NCI-H146 treated with DMSO at 0.1 percent for 48 hours (cell line): ENCODE results near the gene RBM34.

Experiments
- DNase-seq: peaks from one replicate; lab custom pipeline; 2025; ENCODE audit not compliant: unreplicated experiment; lab: John Stamatoyannopoulos, UW

The RBM34 gene

DNA sequence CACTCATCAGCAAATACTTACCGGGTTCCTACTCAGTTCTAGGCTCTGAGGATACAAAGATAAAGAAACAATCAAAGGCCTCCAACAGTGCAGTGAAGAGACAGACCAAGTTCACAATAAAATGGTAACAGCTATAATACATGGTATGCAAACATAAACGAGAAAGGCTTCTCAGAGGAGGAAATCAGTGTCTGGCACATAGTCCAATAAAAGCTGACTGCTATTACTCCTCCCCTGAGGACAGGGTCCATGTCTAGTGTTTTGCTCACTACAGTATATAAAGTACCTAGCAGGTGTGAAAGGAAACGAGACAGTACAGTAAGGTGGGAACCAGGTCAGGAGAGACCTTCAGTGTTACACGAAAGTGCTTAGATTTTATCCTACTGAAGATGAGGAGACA is 4.3 kb downstream of the RBM34 start:
- no peak for DNase-seq

DNA sequence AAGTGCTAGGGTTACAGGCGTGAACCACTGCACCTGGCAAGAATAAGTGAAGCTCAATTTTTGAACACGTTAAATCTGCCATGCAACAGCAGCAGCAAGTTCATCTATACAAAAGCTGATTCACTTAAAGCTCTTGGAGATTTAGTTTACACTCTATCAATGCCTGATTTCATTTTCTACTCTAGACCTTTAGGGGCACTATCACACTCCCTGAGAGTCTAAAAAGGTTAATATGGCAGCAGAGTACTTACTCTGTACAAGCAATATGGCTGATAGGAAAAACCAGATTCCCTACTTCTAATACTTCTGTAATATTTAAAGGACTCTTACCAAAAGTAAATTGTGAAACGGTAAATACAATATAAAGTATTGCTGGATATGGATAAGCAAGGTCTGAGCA is 4.8 kb downstream of the RBM34 start:
- no peak for DNase-seq

- no peak for DNase-seq
Measured at GRCh38 chr1:235152235-235152634, 8.8 kb downstream of the RBM34 start.

DNA sequence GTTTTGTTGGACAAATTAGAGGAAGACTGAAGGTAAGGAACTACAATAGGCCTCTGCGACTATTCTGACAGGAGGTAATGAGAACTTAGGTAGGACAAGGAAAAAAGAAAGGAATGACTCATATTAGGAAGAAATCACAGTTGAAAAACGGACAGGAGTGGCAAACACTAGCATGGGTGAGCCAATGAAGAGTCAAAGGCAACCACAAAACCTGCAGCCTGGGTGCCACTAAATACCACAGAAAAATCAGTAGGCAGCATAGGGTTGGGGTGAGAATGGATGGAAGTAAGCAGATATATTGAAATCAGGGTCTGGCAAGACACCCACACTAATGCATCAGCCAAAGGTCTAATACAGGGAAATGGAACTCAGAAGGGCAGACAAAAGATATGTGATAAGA is 10.0 kb downstream of the RBM34 start:
- DNase-seq = no peak

DNA sequence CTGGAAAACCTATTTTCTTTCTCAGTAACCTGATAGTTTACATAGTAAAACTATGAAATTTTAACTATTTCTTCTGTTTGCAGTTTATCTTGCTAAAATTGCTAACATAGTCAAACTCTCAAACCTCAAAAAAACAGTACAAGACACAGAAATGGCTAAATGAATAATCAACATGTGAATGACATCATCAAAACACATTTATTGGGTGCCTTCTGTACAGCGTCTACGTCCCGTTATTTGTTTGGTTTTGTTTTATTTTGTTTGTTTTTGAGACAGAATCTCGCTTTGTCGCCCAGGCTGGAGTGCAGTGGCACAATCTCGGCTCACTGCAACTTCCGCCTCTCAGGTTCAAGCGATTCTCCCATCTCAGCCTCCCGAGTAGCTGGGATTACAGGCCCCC is 11.2 kb downstream of the RBM34 start:
- DNase-seq = no peak

DNA sequence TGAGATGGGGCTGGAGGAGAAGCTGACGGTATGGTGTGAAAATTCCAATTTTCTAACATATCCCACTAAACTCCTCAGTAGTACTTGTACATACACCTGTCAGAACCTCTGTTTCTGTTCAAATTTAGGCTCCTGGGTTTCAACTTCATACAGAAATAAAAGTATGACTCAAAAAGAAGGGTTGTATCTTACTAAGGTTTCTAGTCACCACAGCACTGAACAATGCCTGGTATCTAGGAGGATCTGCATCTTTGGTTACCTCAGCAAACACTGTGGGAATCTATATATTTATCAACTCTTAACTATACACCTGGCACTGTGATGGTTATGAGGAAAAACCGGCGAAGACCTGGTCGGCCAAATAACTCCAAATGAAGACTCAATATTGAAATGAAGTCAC is 13.8 kb downstream of the RBM34 start:
- DNase-seq = no peak

GRCh38 chr1:235145639-235146038 is 15.4 kb downstream of the RBM34 start:
- DNase-seq = no peak

- DNase-seq = no peak
Measured at GRCh38 chr1:235142991-235143390, 18.1 kb downstream of the RBM34 start.

DNA sequence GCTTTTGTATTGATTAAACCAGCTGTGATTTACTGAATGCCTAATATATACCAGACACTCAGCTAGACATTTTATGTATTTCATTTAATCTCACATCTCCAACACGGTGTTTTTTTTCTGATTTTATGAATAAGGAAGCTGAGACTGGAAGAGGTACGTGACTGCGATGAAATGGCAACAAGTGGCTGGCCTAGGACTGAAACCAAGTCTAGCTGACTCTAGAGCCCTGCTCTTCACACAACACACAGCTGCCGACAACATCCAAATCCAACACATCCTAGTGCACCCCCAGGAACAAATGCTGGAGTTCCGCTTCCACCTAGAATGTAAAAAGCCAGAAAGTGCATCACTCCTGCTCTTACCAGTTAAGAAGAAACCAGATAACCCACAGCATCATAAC is 21.7 kb downstream of the RBM34 start:
- no peak for DNase-seq

GRCh38 chr1:235138821-235139220 is 22.2 kb downstream of the RBM34 start:
- no peak for DNase-seq

DNA sequence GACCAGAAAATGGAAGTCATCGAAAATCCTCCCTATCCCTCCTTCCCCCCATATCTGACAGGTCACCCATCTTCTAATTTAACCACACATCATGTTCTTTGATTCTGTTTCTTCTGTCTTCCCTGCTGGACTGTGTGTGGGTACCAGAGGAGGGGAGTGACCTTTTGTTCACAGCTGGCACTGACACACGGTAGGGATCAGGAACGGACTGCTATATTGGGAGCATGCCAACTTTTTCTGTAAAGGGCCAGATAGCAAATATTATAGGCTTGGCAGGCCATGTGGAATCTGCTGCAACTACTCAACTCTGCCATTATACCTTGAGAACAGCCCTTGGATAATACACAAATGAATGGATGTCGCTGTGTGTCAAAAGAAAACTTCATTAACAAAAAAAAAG is 24.9 kb downstream of the RBM34 start:
- no peak for DNase-seq

DNA sequence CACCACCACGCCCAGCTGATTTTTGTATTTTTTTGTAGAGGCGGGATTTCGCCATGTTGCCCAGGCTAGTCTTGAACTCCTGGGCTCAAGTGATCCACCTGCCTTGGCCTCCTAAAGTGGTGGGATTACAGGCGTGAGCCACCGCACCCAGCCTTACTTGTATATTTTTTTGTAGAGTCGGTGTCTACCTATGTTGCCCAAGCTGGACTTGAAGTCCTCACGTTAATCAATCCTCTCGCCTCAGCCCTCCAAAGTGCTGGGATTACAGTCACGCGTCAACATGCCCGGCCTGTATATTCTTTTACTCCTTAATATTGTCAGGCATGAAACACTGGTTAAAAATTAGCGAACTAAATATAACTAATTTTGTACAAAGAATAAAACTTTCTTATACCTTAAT is 26.9 kb downstream of the RBM34 start:
- DNase-seq = no peak

GRCh38 chr1:235133086-235133485 is 28.0 kb downstream of the RBM34 start:
- DNase-seq = no peak

DNA sequence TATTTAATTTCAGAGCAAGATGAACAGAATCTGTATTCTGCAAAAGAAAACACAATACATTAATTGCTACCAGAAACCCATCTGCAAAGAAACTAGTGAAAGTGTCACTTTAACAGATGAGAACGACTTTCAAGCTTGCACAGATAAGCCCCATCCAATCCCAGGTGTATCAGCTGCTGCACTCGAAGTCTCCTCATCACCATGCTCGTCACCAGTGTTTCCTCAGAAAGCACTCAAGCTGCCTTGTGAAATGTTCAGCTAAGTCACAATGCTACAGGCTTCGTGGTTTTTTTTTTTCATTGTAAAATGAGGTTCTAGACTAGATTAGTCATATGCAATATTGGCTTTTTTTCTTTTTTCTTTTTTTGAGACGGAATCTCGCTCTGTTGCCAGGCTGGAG is 29.1 kb downstream of the RBM34 start:
- no peak for DNase-seq

DNA sequence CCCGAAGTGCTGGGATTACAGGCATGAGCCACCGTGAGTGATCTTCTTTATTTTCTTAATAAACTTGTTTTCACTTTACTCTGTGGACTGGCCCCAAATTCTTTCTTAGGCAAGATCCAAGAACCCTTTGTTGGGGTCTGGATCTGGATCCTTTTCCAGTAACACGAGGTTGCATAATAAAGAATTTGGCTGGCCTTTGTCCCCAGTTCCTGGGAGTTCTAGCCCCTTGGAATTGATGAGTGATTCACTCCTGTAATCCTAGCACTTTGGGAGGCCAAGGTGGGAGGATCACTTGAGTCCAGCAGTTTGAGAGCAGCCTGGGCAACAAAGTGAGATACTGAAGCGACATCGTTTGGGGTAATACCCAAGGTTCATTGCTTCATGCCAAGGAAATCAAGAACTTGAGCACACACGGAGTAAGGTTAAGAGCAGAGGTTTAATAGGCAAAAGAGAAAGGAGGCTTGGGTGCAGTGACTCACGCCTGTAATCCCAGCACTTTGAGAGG is 30.2 kb downstream of the RBM34 start:
- DNase-seq = no peak

DNA sequence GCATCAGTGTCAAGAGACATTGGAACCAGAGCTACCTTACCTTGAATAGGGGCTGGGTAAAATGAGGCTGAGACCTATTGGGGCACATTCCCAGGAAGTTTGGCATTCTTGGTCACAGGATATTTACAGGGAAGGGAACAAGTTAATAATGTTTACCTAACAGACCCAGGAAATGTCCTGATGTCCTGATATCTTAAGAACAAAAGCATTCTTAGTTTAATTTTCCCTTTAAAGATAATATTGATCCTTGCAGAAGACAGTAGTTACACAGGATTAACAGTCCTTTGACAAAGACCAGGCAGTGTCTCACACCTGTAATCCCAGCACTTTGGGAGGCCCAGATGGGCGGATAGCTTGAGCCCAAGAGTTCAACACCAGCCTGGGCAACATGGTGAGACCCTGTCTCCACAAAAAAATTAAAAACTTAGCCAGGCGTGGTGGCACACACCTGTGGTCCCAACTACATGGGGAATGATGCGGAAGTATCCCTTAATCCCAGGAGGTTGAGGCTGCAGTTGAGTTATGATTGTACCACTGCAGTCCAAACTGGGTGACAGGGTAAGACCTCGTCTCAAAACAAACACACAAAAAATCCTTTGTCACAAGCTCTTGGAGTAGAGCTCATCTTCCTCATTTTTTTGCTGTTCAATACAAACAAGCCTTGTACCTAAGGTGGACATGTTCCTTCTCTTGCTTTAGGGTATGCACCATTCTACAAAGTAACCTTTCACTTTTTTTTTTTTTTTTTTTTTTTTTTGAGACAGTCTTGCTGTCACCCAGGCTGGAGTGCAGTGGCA is 31.1 kb downstream of the RBM34 start:
- DNase-seq = no peak

- peak; percentile 95 for DNase-seq
Measured at GRCh38 chr1:235128456-235129328, 32.4 kb downstream of the RBM34 start, which contains the start of gene TOMM20. Gene TOMM20, minus strand, starts transcription at chr1:235128837. Its CDS starts 122 bp downstream, at chr1:235128715.

- DNase-seq = no peak
Measured at GRCh38 chr1:235127732-235128455, 33.2 kb downstream of the RBM34 start.

DNA sequence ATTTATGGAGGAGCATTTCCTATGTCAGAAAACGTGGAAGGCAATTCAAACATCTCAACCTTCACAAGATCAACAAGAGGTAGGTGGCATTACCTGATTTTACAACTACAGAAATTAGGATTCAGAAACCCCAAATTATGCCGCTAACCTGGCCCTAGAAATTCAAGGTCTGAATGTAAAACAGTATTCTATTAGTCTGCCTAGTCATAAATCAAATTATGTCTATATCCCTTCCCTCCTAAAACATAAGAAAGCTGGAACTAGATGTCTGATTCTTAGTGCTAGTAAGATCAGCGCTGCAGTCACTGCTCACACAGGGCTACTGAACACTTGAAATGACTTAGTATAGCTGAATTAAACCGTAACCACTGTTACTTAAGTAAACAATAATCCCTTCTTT is 33.8 kb downstream of the RBM34 start:
- no peak for DNase-seq

- no peak for DNase-seq
Measured at GRCh38 chr1:235124665-235125064, 36.4 kb downstream of the RBM34 start.

DNA sequence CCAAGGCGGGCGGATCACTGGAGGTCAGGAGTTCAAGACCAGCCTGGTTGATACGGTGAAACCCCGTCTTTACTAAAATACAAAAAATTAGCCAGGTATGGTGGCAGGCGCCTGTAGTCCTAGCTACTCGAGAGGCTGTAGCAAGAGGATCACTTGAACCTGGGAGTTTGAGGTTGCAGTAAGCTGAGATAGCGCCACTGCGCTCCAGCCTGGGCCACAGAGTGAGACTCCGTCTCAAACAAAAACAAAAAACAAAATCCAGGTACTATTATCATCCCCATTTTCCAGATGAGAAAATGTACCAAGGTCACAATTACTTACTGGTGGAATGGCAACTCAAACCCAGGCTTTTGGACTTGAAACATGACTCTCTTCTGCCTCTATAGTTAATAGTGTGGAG is 36.9 kb downstream of the RBM34 start:
- DNase-seq = no peak
